Ammon's horn (tissue), 1 donor: ENCODE data around the gene DENND1A.
"Not testable (repeated sequence)": the region's sequence is repeated elsewhere in the genome, so short reads cannot be mapped to it uniquely, and the experiment has no call there.

Experiments
- DNase-seq: peaks from one replicate; pipeline ENCODE4 v3.0.0-alpha.2; 2016; ENCODE audit warnings: low spot score

The DENND1A gene

DNA sequence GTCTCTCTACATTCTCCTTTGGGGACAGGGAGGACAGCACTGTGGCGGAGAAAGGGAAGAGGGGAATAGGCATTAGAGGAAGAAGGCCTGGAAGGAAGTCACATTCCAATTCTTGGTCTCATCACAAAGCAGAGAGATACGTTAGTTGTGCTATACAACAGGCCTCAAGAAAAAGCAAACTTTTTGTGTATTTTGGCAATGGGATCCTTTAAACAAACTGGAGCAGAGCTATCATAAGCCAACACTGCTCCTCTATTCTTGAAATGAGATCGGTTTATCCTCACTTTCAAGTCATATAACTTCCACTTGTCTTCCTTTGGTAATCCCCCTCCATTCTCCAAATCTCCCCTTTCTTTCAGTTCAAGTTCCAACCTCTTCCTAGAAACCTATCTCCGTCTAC is 6.5 kb downstream of the DENND1A start:
- DNase-seq: no peak

DNA sequence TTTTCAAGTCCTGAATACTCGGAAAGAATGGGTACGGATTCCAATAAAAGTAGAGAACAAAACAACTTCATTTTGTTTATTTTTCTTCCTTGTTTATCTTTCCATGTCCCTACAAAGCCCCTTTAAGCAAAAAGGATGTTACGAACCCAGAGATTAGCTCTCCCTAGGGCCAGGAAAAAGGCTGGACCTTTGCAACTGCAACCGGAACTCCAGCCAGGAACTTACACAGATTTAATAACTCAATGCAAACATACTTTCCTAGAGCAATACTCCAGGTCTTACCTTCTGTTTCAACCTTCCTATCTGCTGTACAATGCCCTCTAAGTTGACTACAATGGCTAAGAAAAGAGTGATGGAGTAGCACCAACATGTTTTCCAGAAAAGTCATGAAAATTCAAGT is 7.0 kb downstream of the DENND1A start:
- DNase-seq: no peak

DNA sequence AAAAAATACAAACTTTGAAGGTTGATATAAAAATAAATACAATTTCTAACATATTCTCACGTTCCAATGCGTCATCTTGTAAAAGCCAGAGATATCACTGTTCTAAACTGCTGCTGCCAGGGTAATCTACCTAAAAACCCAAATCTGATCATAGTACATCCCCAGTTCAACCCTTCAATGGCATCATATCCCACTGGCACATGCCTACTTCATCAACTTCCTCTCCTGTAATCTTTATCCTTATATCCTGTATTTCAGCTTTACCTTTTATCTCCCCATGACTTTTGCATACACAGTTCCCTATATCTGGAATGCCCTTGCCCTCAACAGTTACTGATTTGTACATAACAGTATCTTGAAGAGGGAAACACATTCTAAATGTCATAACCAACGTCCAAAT is 7.5 kb downstream of the DENND1A start:
- DNase-seq: no peak

DNA sequence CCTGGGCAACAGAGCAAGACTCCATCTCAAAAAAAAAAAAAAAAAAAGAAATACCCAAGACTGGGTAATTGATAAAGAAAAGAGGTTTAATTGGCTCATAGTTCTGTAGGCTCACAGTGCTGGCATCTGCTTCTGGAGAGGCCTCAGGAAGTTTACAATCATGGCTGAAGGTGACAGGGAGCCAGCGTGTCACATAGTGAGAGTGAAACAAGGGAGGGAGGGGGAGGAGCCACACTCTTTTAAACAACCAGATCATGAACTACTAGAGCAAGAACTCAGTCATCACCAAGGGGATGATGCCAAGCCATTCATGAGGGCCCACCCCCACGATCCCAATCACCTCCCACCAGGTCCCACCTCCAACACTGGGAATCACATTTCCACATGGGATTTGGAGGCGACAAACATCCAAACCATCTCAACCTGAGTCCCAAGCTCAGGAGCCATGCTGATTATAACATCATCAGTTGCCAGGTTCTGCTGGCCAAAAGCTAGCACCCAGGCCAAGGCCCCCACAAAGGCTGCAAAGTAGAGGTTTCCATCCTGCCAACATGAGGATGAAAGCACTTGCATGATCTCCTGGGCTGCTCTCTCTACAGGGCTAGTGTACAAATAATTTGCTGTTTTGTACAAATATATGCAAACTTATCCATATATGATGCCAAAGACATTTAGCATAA is 15.3 kb downstream of the DENND1A start:
- no peak for DNase-seq

DNA sequence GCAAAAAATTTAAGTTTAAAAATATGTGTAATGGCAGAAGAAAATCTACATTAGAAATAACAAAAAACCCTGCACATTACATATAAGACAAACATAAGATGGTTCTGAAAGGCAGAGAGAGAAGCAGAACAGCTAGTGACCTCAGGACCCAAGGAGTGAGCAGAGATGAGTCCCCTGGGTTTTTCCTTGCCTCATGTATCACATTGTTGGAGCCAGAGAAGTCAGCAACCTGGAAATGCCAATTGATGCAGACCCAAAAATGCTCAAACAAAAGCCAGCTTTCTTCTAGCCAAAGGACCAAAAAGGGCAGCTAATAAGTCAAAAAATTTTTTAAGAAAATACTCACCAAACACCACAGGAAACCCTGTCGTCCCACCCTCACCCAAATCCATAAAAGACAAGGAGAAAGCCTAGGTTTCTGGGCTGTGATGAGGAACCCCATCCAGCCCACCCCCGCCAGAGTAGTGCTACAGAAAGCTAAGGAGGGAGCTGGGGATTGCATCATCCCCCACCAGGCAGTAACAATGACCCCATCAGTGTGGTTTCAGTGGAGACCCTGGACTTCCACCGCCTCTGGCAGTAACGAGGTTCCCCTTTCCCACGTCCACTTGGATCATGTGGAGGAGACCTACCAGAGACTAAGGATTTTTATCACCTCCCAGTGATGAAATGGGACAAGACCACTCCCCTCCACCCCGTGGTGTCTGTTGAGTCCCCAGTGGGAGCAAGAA is 17.6 kb downstream of the DENND1A start:
- DNase-seq: no peak

DNA sequence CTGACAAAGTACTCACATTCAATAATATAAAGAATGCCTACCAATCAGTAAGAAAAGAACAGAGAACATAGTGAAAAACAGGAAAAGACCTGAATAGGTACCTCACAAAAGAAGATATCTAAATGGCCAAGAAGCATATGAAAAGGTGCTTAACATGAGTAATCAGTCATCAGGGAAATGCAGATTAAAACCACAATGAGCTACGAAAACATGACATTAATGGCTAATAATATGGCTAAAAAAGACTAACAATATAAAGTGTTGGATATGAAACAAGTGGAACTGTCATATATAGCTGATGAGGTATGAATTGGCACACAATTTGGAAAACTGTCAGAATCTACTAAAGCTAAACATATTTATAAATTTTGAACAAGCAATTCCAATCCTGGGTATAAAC is 18.9 kb downstream of the DENND1A start:
- no peak for DNase-seq

DNA sequence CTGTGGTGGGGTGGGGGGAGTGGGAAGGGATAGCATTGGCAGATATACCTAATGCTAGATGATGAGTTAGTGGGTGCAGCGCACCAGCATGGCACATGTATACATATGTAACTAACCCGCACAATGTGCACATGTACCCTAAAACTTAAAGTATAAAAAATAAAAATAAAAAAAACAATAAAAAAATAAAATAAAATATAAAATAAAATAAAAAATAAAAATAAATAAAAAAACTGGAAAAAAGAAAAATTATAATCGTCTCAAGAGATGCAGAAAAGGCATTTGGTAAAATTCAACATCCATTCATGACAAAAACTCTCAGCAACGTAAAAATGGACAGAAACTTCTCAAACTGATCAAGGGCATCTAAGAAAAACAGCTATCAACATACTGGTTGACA is 20.7 kb downstream of the DENND1A start:
- DNase-seq: not testable (repeated sequence)

DNA sequence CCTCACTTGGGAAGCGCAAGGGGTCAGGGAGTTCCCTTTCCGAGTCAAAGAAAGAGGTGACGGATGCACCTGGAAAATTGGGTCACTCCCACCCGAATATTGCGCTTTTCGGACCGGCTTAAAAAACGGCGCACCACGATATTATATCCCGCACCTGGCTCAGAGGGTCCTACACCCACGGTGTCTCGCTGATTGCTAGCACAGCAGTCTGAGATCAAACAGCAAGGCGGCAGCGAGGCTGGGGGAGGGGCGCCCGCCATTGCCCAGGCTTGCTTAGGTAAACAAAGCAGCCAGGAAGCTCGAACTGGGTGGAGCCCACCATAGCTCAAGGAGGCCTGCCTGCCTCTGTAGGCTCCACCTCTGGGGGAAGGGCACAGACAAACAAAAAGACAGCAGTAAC is 26.4 kb downstream of the DENND1A start:
- not testable (repeated sequence) for DNase-seq

DNA sequence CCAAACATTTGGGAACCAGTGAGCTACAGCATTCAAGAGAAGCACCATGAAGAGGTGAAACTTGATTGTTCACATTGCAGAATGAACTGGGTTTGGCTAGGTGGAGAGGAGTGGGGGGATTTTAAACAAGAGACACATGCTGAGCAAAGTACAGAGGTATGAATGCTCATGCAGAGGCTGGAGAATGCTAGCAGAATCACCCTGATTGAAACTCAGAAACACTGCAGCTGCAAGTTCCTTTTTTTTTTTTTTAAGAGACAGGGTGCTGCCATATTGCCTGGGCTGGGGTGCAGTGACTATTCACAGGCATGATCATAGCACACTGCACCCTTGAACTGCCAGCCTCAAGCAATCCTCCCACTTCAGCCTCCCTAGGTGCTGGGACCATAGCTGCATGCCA is 35.1 kb downstream of the DENND1A start:
- no peak for DNase-seq

DNA sequence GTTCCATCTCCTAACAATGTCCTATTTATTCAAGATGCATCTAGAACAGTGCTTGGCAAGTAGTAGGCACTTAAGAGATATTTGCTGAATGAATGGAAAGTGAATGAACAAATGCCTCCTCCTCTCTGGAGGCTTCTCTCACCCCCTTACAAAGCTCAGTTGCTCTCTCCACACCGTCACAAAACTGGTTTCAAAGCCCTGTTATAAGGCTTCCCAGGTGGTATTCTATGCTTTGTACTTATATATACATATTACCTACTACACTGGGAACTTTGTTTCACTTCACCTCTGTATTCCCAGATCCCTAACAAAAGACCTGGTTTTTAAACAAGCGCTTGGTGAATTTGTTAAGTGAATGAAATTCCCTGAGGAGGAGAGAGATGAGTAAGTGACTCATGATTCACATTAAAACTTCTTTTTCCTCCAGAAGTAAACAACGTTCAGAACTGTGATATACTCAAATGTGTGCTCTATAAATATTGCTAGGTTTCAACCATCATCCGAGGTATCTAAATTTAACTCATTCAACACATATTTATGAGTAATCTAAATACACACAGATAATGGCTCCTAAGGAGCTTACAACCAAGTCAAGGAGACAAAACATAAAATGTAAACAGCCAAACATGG is 36.0 kb downstream of the DENND1A start:
- DNase-seq: no peak

DNA sequence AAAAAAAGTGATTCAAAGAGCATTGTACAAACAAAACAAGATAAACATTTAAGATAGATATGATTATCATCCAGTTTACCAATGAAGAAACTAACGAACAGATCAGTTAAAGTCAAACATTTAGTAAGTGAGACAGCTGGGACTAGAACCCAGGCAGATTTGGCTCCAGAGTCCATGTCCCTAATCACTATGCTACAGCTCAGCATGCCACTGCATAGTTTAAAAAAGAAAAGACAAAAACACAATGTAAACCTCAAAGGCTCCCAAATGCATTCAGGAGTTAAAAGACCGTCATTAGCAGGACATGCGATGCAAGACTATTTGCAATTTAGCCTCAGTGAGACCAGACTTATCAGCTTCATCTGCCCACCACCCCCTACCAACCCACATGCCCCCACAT is 36.8 kb downstream of the DENND1A start:
- no peak for DNase-seq

DNA sequence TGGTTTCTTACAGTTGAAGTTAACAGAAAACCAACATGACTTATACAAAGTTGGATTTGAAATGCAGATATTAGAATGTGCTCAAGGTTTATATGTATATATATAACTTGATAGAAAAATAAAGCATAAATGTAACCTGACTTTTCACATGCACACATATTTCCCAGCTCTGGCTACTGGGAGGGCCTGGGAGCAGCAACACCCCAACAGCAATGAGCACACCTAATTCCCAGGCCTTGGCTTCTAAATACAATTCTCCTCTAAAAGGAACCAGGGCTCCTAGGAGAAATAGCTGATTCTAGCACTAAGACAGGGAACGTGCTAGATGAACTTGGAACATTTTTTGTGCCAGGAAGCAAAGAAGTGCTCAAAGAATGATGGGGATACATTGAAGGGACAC is 42.1 kb downstream of the DENND1A start:
- DNase-seq: no peak

DNA sequence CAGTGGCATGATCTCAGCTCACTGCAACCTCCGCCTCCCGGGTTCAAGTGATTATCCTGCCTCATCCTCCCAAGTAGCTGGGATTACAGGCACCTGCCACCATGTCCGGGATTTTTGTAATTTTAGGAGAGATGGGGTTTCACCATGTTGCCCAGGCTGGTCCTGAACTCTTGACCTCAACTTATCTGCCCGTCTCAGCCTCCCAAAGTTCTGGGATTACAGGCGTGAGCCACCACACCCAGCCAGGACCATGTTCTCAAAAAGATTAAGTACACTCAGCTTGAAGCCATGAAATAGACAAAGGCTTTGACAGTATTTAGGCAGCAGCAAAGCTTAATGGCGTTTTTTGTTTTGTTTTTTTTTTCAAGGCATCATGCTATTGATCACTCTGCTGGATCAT is 44.1 kb downstream of the DENND1A start:
- not testable (repeated sequence) for DNase-seq

DNA sequence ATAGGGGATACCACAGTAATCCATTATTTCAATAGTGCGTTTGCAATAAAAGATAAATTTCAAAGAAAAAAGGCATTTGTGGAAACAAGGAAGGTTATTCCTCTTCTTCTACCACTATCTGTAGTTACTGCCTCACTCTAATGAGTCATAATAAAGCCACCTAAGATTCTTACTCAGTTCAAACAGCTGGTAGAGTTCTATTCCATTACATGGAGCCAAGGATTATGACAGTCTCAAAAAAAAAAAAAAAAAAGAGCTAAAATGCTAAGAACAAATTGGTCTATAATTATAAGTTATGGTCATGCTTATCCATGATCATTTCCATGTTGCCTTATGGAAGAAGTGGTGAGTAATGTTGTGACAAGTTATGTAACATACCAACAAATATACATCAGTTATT is 46.3 kb downstream of the DENND1A start:
- DNase-seq: no peak

DNA sequence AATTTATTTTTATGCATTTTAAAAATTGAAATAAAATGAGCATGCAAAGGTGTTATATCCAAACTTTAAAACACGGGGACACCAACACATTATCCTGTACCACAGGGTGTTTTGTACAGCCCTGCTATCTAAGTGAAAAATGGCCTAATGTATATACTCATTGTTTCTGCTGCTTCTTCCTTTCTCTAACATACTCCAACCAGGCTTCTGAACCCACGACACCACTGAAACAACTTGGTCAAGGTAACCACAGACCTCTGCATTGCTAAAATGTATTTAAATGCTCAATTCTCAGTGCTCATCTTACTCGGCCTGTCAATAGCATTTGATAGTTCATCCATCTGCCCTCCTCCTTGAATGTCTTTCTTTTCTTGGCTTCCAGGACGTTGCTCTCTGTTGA is 48.3 kb downstream of the DENND1A start:
- no peak for DNase-seq

DNA sequence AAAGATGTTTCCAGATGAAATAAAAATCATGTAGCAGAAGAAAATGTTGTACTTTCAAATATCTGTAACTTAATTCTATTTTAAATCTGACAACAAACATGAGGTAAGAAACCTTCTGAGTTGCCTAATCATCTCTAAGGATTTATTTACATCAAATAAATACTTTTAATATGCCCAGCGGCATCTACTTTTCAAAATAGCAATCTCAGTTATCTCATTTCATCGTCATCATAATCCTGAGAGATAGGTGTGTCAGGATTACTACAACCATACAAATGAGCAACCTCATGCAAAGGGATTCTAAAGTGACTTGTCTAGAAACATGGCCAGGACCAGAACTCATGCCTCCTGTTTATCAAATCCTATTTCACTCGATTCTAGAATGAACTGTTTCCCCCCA is 49.5 kb downstream of the DENND1A start:
- DNase-seq: no peak

DNA sequence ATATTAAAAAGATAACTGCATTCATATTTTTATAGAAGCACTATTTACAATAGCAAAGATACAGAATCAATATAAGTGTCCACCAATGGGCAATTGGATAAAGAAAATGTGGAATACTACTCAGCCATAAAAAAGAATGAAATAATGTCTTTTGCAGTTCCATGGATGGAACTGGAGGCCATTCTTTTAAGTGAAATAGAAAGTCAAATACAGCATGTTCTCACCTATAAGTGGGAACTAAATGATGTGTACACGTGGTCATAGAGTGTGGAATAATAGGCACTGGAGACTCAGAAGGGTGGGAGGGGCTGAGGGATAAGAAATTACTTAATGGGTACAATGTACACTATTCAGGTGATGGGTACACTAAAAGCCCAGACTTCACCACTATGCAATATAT is 53.2 kb downstream of the DENND1A start:
- DNase-seq: no peak

DNA sequence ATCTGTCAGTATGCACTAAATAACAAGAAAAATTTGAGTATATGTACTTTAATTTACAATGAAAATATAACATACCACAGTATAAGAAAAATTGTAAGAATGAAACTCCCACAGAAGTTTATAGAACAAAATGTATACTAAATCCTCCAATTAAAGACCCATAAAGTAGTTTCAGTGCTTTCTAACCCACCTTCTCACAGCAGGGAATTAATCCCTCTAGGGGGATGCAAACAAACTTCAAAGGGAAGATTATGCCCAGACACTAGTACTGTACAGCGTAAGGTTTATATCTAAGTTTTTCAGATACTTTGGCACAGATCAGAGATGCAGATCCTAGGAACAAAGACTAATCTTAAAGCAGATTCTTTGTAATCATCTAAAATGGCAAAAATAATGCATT is 57.2 kb downstream of the DENND1A start:
- DNase-seq: no peak

DNA sequence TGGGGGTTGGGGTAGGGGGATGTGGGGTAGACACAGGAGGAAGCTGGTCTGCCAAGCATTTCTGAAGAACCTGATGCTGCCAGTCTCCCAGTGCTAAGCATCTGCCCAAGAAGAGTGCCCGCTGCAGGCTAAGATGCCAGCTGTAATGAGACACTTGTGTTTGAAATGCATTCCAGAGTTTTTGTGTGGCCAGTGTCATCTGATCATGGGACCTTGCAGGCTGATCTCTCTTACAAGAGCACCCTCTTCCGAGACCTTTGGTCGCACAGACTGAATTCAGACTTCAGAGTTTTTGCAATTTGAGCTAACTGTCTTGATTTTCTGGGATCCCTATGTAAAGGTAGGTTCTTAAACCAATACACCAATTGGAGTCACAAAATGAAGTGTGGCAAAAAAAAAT is 58.1 kb downstream of the DENND1A start:
- DNase-seq: peak; percentile 80

DNA sequence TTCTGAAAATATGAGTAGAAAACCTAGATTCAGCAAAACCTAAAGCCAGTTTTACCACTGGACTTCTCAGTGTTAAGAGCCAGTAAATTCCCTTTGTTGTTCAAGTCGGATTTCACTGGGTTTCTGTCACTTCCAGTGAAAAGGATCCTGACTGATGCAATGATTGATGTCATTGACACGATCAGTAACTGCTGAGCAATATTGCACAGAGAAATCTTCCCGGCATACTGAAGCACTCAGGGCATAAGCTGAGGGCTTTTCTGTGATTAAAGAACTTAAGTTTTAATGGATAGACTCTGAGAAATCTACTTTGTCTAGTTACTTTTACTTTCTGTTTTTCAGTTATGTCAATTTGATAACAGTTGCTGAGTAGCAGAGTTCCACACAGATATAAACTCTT is 61.9 kb downstream of the DENND1A start:
- DNase-seq: no peak

DNA sequence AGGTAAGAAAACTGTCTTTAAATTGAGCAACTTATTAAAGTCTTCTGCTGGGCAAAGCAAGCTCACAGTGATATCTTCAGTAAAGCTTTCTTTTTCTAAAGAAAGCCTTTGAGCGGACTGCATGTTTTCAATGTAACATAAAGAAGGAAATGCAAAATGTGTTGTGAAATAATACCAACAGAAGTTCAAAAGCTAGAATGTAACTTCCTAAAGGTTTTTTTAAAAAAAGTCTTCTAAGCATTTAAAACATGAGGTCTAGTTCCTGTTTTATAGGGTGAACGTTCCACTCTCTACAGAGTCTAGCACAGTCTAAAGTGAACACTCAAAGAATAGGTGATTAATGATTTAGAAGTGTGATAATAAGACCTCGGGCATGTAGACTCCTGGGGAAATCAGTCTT is 62.9 kb downstream of the DENND1A start:
- DNase-seq: no peak

DNA sequence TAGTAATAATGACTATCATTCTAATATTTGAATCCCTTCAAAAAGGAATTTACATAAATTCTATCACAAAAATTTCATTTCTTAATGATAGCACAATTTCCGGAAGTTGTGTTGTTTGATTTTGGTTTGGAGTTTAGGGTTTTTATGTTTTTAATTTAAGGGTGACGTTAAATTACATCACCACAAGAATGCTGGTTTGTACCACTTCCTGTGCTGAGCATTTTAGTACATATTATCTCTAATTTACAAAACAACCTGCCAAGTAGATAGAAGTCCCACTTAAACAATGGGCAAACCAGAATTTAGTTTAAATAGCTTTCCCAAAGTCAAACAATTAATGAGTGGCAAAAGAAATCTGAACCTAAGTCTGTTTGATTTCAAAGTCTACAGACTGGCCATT is 63.4 kb downstream of the DENND1A start:
- no peak for DNase-seq

DNA sequence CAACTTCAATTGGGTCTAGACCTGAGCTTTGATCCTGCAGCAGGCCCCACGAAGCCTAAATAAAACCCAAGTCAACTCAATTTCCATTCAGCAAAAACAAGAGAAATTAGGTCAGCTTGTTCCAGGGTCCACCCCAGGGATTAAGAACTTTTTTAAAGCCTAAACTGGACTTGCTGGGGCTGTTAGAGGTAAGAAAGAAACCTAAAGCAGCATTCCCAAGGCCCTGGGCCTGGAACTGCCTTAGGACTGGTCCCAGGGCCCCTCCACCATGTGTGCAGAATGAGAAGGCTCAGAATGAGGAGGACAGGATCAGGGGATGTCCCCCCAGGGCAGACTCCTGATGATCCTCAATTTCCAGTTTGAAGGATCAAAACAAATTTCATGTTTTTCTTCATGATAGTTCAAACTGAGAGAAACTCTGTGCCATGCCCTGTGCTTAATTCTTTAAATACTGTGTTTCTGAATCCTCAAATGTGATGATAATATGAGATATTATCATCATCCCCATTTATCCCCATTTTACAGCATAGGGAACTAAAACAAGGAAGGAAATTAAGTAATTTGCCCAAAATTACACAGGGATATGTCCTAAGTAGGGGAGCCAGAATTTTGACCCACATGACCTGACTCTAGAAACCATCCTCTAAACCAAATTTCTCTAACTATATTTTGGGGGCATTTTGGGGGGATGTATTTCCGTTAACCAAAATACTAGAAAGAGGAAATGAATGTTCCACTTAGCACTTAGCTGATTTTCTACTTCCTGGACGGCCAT is 64.5 kb downstream of the DENND1A start:
- no peak for DNase-seq
